HG03571 (cell line): ENCODE data around the gene RFNG.

Source experiments
- ATAC-seq: cut with Tn5 transposase; IDR thresholded peaks from one replicate; pipeline ENCODE4 v1.9.1; 2021; ENCODE audit not compliant: unreplicated experiment

The RFNG gene

DNA sequence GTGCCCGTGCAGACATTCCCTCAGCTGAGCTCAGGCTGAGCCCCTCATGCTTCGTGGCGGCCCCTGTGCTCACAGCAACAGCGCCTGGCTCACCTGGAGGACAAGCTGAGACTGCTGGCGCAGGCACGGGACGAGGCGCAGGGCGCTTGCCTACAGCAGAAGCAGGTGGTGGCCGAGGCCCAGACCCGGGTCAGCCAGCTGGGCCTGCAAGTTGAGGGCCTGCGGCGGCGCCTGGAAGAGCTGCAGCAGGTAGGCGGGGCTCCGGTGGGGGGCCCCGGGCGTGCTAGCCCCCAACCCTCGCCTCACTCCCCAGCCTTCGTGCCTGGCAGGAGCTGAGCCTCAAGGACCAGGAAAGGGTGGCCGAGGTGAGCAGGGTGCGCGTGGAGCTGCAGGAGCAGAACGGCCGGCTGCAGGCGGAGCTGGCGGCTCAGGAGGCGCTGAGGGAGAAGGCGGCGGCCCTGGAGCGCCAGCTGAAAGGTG lies 21.6 kb downstream of the RFNG start:
- no peak for ATAC-seq

GRCh38 chr17:82029391-82029790 lies 22.2 kb downstream of the RFNG start:
- ATAC-seq: no peak

DNA sequence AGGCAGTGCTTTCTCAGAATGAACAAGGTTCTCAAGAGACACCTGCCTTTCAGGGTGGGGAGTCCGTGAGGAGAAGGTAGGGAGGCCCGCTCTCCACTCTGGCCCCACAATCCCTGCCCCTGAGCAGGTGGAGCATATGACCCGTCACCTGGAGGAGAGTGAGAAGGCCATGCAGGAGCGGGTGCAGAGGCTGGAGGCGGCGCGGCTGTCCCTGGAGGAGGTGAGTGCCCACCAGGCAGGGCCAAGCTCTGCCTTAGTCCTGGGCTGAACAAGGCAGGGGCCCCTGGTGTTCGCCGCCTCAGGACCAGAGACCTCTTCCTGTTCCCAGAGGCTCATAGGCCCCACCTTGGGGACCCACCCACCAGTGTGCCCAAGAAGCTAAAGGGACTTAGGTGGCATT lies 22.6 kb downstream of the RFNG start:
- ATAC-seq: no peak

- ATAC-seq: no peak
Measured at GRCh38 chr17:82028246-82028645, 23.4 kb downstream of the RFNG start.

DNA sequence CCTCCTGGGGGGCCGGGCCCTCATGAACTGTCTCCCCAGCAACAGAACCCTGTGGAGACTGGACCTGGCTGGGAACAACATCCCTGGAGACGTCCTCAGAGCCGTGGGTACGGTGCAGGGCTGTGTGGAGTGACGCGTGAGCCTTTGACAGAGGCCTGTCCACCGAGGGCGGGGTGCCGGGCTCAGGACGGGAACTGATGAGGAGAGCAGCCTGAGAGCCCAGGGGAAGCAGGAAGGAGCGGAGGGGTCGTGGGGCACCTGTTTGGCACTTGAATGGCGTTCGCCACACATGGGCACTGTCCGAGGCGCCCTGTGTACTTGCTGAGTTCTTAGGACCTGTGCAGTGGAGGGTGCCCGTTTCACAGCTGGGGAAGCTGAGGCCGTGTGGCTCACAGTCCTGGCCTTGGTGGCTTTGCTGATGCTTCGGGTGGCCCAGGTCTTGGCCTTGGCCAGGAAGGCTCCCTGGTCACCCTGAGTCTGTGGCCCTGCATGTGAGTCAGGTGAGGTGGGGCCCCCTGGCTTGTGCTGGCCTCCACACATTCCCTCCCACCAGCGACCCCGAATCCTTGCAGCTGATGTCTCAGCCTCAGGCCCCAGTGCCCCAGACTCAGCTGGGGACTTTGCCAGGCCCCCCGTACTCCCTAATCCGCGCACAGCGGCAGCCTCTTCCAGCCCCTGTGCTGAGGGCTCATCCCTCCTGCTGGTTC lies 26.1 kb downstream of the RFNG start:
- ATAC-seq: no peak

DNA sequence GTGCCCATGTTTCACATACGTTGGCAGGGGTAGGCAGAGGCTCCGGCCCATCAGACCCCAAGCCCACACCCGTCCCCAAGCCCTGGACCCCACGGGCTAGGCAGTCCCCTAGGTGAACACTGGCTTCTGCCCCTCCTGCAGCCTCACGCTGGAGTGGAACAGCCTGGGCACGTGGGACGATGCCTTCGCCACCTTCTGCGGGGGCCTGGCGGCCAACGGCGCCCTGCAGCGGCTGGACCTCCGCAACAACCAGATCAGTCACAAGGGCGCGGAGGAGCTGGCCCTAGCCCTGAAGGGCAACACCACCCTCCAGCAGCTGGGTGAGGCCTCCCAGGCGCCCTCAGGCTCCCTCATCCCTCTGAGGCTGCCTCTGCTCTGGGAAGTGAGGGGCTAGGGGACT lies 26.8 kb downstream of the RFNG start:
- ATAC-seq: no peak

DNA sequence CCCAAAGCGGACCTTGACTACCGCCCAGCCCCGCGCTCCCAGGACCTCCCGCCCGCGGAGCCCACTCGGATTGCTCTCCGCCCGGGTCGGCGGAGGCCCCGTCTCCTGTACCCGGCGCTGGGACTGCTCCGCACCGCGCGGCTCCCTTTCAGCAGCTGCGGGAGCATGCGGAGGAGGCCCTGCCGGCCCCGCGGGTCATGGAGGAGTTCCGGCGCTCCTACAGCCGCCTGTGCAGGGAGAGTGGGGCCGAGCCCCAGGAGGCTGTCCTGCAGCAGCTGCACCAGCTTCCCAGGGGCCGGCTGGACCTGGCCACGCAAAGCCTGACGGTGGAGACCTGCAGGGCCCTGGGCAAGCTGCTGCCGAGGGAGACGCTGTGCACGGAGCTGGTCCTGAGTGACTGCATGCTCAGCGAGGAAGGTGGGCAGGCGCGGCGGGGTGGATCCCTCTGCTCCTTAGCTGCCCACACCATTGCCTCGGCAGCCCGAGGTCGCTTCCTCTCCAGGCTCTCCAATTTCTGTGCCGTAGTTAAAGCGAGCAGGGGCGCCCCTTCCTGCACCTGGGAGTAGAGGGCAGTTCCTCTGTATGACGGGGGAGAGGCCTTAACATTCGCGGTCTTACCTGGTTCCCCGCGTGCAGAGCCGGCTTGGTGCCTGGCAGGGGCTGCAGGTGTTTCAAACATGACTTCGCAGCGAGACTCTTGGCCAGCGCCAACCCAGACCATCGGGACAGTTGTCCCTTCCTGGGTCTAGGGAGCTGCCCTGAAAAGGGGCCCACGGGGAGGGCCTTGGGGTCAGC lies 28.0 kb downstream of the RFNG start:
- peak; percentile 2 for ATAC-seq

DNA sequence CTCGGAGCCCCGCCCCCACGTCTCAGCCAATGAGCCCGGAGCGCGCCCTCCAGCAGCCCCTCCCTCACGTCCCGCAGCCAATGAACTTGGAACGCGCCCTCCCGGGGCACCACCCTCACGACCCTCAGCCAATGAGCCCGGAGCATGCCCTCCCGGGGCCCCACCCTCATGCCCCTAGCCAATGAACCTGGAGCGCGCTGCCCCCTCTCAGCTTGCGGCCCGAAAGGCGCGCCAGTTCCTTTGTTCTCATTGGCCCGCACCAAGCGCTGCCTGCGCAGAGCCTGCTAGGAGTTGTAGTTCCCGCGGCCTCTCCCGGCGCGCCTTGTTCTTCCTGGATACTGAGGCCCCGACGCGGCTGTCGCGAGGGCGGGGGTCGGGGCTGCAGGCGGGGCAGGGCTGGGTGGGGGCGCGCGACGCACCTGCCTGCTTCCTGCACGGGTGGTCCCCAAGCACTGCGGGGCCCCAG lies 28.6 kb downstream of the RFNG start, which contains the start of gene LRRC45:
Gene LRRC45, plus strand, starts transcription at position 325 of the 466 bp plus-strand sequence. CDS start 339 bp downstream, outside the sequence.
- ATAC-seq: peak; percentile 75

DNA sequence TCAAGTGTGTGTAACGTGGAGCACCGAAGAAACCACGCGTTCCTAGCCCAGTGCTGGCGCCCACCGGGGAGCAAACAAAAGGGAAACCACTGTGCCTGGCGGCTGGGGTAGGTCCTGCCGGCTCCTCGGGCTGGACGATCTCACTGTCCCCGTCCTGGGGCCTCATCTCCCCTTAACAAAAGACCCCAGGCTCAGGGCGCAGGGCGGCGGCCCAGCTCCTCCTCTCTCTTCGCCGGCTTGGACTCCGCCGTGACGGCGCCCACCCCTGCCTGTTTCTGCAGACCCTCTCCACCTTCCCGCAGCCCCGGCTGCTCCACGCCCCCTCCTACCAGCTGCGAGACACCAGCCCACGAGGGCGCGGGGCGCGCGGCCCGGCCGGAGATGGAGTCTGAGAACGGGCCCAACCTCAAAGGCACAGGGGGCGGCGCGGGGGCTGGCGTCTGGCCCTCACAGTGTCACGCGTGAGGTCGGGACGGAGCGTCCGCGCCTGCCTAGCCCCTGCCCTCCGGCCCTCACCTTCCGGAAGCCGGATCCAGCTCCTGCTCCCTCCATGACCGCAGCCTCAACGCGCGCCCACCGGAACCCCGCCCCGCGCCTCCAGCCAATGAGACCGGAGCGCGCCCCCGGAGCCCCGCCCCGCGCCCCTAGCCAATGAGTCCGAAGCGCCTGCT lies 29.2 kb downstream of the RFNG start, which contains the start of gene CENPX:
Gene CENPX, minus strand, starts transcription at position 569 of the 671 bp plus-strand sequence. Its CDS starts 17 bp downstream, at position 552.
- peak; percentile 15 for ATAC-seq

- ATAC-seq: no peak
Measured at GRCh38 chr17:82021900-82022309, 29.7 kb downstream of the RFNG start.

DNA sequence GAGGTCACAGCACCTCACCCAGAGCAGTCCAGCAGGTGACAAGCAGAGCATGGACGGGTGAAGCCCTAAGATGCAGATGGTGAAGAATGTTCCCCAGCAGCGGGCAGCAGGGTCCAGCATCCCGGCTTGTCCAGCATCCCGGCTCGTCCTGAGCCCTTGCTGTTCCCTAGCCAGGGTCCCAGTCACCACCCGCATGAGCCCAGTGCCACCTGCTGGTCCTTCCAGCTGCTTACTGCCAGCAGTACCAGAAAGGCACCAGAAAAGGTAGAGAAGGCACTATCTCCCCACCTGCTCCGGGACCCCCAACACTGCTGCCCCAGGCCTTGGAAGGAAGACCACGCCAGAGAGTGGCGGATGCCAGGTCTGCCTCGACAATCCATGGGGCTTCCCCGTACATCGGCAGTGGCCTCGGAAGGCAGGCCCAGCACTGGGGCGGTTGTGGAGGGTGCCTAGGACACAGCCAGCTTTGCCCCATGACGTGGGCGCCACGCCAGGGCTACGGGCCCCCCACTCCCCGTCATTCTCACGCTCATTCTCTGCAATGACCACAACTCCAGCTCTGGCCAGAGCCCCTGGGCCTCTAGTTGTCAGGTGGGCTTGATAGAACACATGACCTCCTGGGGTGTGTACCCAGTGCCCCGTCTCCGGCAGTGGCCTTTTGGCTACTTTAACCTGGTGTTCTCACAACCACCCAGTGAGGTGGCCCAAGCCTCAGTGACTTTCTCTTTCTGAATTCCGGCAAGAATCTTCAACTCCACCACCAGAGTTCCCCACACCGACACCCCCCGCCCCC lies 30.3 kb downstream of the RFNG start:
- no peak for ATAC-seq

GRCh38 chr17:82020572-82021106 lies 31.0 kb downstream of the RFNG start:
- ATAC-seq: no peak

- no peak for ATAC-seq
Measured at GRCh38 chr17:82019690-82020571, 31.7 kb downstream of the RFNG start.

GRCh38 chr17:82018989-82019689 lies 32.5 kb downstream of the RFNG start:
- no peak for ATAC-seq

GRCh38 chr17:82018152-82018988 lies 33.2 kb downstream of the RFNG start:
- no peak for ATAC-seq

GRCh38 chr17:82017612-82018151 lies 33.9 kb downstream of the RFNG start:
- no peak for ATAC-seq

DNA sequence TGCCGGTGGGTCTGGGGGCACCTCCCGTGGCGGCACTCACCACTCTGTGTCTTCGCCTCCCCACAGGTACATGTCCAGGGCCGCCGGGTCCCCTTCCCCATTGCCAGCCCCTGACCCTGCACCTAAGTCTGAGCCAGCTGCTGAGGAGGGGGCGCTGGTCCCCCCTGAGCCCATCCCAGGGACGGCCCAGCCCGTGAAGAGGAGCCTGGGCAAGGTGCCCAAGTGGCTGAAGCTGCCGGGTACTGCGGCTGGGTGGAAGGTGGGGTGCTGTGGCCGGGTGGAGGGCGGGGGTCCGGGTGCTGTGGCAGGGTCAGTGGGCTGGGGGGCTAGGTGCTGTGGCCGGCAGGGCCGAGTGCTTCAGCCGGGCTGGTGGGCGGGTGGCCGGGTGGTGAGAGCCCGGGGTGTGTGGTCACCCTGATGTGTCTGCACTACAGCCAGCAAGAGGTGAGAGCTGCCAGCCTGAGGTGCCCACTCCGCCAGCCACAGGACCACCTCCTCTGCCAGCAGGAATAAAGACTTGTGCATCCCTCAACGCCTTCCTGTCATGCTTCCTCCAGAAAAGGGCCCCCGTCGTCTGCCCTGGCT lies 34.6 kb downstream of the RFNG start:
- no peak for ATAC-seq
